Measurements from ENCODE around the gene USP6NL. TPM values are rescaled to one million over a fixed set of nuclear protein-coding genes. Genes with fewer than 3 reads are reported as not detected.

The USP6NL gene
- total RNA-seq, 1 donor from 2014 or later = 13.3 TPM

DNA sequence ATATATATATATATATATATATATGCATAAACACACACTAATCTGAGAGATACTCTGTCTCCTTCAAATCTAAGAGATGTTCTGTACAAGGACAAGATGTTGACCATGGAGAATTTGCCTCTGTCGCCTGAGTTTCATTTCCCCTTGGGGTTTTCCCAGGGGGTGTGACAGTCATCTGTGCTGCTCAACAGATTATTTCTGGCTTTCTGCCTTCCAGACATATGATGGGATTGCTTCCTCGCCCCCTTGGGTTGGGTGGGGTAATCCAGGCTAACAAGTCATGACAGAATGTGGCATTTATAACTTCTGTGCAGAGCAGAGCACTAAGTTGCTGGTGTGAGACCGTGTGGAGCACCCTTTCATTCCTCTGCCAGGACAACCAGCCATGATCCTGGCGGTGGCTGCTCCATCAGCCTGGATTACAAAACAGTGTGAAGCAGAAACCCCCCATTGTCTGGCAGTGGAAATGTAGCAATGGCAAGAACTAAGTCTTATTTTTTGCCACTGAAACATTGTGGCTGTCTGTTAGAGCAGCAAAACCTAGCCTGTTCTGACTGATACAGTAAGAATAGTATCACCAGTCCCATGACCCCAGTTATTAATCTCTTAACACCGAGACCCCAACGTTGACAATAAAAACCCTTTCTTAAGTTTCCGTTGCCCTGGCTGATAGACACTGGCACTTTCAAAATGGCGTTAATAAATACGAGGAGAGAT lies 13.7 kb upstream of the USP6NL start:
- TF ChIP-seq, protein P1, sequence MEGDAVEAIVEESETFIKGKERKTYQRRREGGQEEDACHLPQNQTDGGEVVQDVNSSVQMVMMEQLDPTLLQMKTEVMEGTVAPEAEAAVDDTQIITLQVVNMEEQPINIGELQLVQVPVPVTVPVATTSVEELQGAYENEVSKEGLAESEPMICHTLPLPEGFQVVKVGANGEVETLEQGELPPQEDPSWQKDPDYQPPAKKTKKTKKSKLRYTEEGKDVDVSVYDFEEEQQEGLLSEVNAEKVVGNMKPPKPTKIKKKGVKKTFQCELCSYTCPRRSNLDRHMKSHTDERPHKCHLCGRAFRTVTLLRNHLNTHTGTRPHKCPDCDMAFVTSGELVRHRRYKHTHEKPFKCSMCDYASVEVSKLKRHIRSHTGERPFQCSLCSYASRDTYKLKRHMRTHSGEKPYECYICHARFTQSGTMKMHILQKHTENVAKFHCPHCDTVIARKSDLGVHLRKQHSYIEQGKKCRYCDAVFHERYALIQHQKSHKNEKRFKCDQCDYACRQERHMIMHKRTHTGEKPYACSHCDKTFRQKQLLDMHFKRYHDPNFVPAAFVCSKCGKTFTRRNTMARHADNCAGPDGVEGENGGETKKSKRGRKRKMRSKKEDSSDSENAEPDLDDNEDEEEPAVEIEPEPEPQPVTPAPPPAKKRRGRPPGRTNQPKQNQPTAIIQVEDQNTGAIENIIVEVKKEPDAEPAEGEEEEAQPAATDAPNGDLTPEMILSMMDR (IDR thresholded peaks at IDR 0.05; ENCODE audit: partially characterized antibody, unreplicated experiment) = no peak
- Mint-ChIP-seq H3K36me3 (ENCODE audit: unreplicated experiment) (no peaks in the 10 kb centered on the region), H3K27me3 (ENCODE audit: unreplicated experiment) (peaks cover 2% of the 10 kb centered on the region), H3K4me3 (ENCODE audit: unreplicated experiment) (no peak overlapping the region), H3K4me1 (ENCODE audit: low read depth, unreplicated experiment) (no peaks in the 10 kb centered on the region), H3K27ac (ENCODE audit: unreplicated experiment) (no peak overlapping the region), H3K9me3 (ENCODE audit: unreplicated experiment) (no peaks in the 10 kb centered on the region)
- no peak for DNase-seq

DNA sequence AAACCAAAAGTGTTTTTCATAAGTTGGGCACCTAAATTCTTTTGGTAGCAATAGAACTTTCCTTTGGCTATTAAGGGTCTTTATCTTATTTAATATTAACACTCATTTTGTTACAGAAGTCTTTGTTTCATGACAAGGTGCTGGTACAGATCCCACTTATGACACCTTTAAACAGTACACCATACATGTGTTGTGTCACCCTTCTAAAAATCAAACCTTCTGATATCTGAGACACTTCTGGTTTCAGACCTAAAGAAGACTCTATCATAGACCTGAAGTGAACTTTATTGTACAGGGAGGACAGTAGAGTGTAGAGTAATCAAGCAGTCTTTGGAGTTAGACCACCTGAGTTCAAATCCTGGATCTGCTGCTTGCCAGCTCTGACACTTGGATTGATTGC lies 5.8 kb upstream of the USP6NL start:
- DNase-seq = no peak
- TF ChIP-seq, protein P1 (IDR thresholded peaks at IDR 0.05; ENCODE audit: partially characterized antibody, unreplicated experiment) = no peak
- Mint-ChIP-seq H3K4me1 (ENCODE audit: low read depth, unreplicated experiment) (no peaks in the 10 kb centered on the region), H3K36me3 (ENCODE audit: unreplicated experiment) (no peaks in the 10 kb centered on the region), H3K27ac (ENCODE audit: unreplicated experiment) (no peak overlapping the region), H3K9me3 (ENCODE audit: unreplicated experiment) (no peaks in the 10 kb centered on the region), H3K4me3 (ENCODE audit: unreplicated experiment) (no peak overlapping the region), H3K27me3 (ENCODE audit: unreplicated experiment) (no peaks in the 10 kb centered on the region)

DNA sequence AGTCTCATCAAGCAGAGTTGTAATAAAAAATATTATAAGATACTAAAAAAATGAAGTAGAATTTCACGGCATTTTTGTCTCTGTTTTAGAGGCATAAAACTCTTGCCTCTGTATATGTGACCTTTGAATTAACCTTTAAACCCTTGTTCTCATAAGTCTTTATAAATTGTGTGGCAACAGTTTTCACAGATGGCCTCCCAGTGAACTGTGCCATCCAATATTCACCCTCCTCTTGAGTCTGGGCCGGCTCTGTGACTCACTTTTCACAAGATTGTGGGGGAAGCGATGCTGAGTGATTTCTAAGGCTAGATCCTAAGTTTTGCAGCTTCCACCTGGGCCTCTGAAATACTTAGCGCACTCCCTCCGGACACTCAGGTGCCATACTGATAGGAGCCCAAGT lies 4.6 kb upstream of the USP6NL start:
- Mint-ChIP-seq H3K27ac (ENCODE audit: unreplicated experiment) (no peak overlapping the region), H3K9me3 (ENCODE audit: unreplicated experiment) (peaks cover 2% of the 10 kb centered on the region), H3K4me3 (ENCODE audit: unreplicated experiment) (no peak overlapping the region), H3K27me3 (ENCODE audit: unreplicated experiment) (no peaks in the 10 kb centered on the region), H3K36me3 (ENCODE audit: unreplicated experiment) (no peaks in the 10 kb centered on the region), H3K4me1 (ENCODE audit: low read depth, unreplicated experiment) (no peaks in the 10 kb centered on the region)
- no peak for DNase-seq
- TF ChIP-seq, protein P1 (IDR thresholded peaks at IDR 0.05; ENCODE audit: partially characterized antibody, unreplicated experiment) = no peak

DNA sequence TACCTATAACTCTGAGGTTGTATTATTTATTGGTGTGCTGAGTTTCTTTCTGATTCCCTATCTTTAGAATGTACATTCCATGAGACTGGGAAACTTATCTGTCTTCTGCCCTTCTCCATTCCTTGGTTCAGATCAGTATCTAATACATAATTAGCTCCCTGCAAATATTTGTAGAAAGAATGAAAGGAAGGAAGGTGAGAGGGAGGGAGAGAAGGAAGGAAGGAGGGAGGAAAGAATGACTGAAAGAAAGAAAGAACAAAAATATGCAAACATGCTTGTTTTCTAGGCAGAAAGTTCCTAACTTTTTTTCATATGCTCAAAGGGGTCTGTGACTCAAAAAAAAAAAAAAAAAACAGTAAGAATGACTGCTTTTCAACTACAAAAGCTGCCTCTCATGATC lies 3.9 kb upstream of the USP6NL start:
- Mint-ChIP-seq H3K27me3 (ENCODE audit: unreplicated experiment) (no peaks in the 10 kb centered on the region), H3K4me1 (ENCODE audit: low read depth, unreplicated experiment) (peaks cover 1% of the 10 kb centered on the region), H3K27ac (ENCODE audit: unreplicated experiment) (no peak overlapping the region), H3K36me3 (ENCODE audit: unreplicated experiment) (no peaks in the 10 kb centered on the region), H3K4me3 (ENCODE audit: unreplicated experiment) (no peak overlapping the region), H3K9me3 (ENCODE audit: unreplicated experiment) (peaks cover 2% of the 10 kb centered on the region)
- DNase-seq = no peak
- TF ChIP-seq, protein P1 (IDR thresholded peaks at IDR 0.05; ENCODE audit: partially characterized antibody, unreplicated experiment) = no peak

All from glutamatergic neuron (in vitro differentiated cells).